BE2C (cell line): ENCODE results near the gene HK1.
"Not testable (repeated sequence)": the region's sequence is repeated elsewhere in the genome, so short reads cannot be mapped to it uniquely, and the experiment has no call there.

ENCODE experiments used
- DNase-seq: peaks from one replicate; pipeline ENCODE4 v3.0.0-alpha.2; 2020
- H3K27me3 ChIP-seq: fragments of 250-450 bp; sonication (Bioruptor Pico); 2 replicates; pipeline ENCODE4 v1.5.1; 2020; ENCODE audit warnings: mild to moderate bottlenecking
- H3K36me3 ChIP-seq: fragments of 250-450 bp; sonication (Bioruptor Pico); 2 replicates; pipeline ENCODE4 v1.5.1; 2020; ENCODE audit warnings: mild to moderate bottlenecking
- H3K4me1 ChIP-seq: fragments of 250-450 bp; sonication (Bioruptor Pico); 2 replicates; pipeline ENCODE4 v1.5.1; 2020
- H3K4me3 ChIP-seq: 2 replicates; pipeline ENCODE4 v1.5.1; 2011; ENCODE audit warnings: low read depth, low read length
- H3K9me3 ChIP-seq: fragments of 250-450 bp; sonication (Bioruptor Pico); 2 replicates; pipeline ENCODE4 v1.5.1; 2020
- CTCF ChIP-seq: IDR thresholded peaks from 2 replicates; pipeline ENCODE4 v1.5.1; 2012; ENCODE audit warnings: mild to moderate bottlenecking, low read depth, low read length

Gene HK1

GRCh38 chr10:69319841-69320316, 41.6 kb downstream of the HK1 start:
- Histone ChIP-seq H3K36me3 (no peaks in the 10 kb centered on the region), H3K27me3 (no peaks in the 10 kb centered on the region), H3K9me3 (no peaks in the 10 kb centered on the region), H3K4me1 (peaks cover 7% of the 10 kb centered on the region), H3K4me3 (peak overlapping the region; percentile 97)
- no peak for TF ChIP-seq CTCF
- no peak for DNase-seq

GRCh38 chr10:69320521-69320920, 42.2 kb downstream of the HK1 start:
- TF ChIP-seq CTCF: no peak
- H3K27me3 ChIP-seq: no peaks in the 10 kb centered on the region
- no peaks in the 10 kb centered on the region for H3K9me3 ChIP-seq
- H3K36me3 ChIP-seq: no peaks in the 10 kb centered on the region
- peaks cover 7% of the 10 kb centered on the region for H3K4me1 ChIP-seq
- no peak for DNase-seq
- peak overlapping the region; percentile 97 for H3K4me3 ChIP-seq

GRCh38 chr10:69321039-69321715, 42.9 kb downstream of the HK1 start:
- Histone ChIP-seq H3K9me3 (no peaks in the 10 kb centered on the region), H3K4me1 (peaks cover 7% of the 10 kb centered on the region), H3K4me3 (no peak overlapping the region; the same call in 1 of the 2 replicates), H3K27me3 (no peaks in the 10 kb centered on the region), H3K36me3 (no peaks in the 10 kb centered on the region)
- DNase-seq: no peak
- no peak for TF ChIP-seq CTCF

- Histone ChIP-seq H3K27me3 (no peaks in the 10 kb centered on the region), H3K9me3 (no peaks in the 10 kb centered on the region), H3K4me3 (no peak overlapping the region), H3K4me1 (peaks cover 12% of the 10 kb centered on the region), H3K36me3 (no peaks in the 10 kb centered on the region)
- no peak for DNase-seq
- TF ChIP-seq CTCF: no peak
Measured at GRCh38 chr10:69321865-69322264, 43.6 kb downstream of the HK1 start.

- DNase-seq, H3K27me3 ChIP-seq, H3K36me3 ChIP-seq, H3K9me3 ChIP-seq, H3K4me3 ChIP-seq: not testable (repeated sequence)
- H3K4me1 ChIP-seq: peaks cover 14% of the 10 kb centered on the region
Measured at GRCh38 chr10:69322346-69322745, 44.0 kb downstream of the HK1 start.

GRCh38 chr10:69323622-69324021, 45.3 kb downstream of the HK1 start:
- no peak for TF ChIP-seq CTCF
- H3K27me3 ChIP-seq: no peaks in the 10 kb centered on the region
- no peaks in the 10 kb centered on the region for H3K9me3 ChIP-seq
- no peak for DNase-seq
- H3K4me3 ChIP-seq: no peak overlapping the region
- H3K4me1 ChIP-seq: peaks cover 19% of the 10 kb centered on the region
- no peaks in the 10 kb centered on the region for H3K36me3 ChIP-seq

- H3K4me3 ChIP-seq: no peak overlapping the region
- DNase-seq: no peak
- H3K9me3 ChIP-seq: no peaks in the 10 kb centered on the region
- peaks cover 19% of the 10 kb centered on the region for H3K4me1 ChIP-seq
- no peaks in the 10 kb centered on the region for H3K36me3 ChIP-seq
- H3K27me3 ChIP-seq: no peaks in the 10 kb centered on the region
- TF ChIP-seq CTCF: no peak
Measured at GRCh38 chr10:69324583-69324982, 46.3 kb downstream of the HK1 start.

- DNase-seq: peak; percentile 67
- H3K36me3 ChIP-seq, H3K9me3 ChIP-seq, H3K27me3 ChIP-seq: not testable (repeated sequence)
- Histone ChIP-seq H3K4me3 (peak overlapping the region; percentile 12; the same call in 1 of the 2 replicates), H3K4me1 (peaks cover 19% of the 10 kb centered on the region)
Measured at GRCh38 chr10:69325637-69326523, 47.6 kb downstream of the HK1 start.
